GM12892 (cell line): ENCODE measurements around the gene MBLAC1.

Source experiments
- DNase-seq: peaks from one replicate; pipeline ENCODE4 v3.0.0; 2011; ENCODE audit not compliant: insufficient read length
- FAIRE-seq: peaks from 2 replicates; lab custom pipeline; 2011; peaks lifted over from hg19 to GRCh38; lab: Jason Lieb, UNC
- POLR2A ChIP-seq: IDR thresholded peaks from 2 replicates; pipeline ENCODE4 v1.6.1; 2011; ENCODE audit warnings: low read depth, low read length, control low read depth
- POLR2AphosphoS5 ChIP-seq: IDR thresholded peaks from 2 replicates; pipeline ENCODE4 v1.6.1; 2011; ENCODE audit warnings: low read depth, low read length, control low read depth
- TAF1 ChIP-seq: IDR thresholded peaks from 2 replicates; pipeline ENCODE4 v1.6.1; 2011; ENCODE audit warnings: low read depth, mild to moderate bottlenecking, control low read depth, low read length, borderline replicate concordance

Gene MBLAC1

DNA sequence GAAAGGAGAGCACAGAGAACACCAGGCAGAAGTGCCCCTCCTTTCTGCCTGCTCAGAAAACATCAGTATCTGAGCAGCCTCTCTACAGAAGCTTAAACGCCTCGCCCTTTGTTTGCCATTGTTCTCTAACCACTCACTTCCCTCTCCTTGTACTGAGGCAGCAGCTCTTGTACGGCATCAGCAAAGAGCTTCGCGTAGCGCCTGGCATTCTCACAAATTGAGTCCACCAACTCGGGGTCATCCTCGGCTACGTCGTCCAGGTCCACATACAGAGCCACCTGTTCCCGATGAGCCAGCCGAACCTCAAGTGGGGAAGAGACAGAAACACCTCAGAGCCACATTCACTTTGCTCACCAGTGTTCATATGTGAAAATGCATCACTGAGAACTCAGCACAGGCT, 27.3 kb upstream of the MBLAC1 start:
- no peak for DNase-seq
- FAIRE-seq: no peak
- TF ChIP-seq TAF1 (no peak), POLR2A (no peak), POLR2AphosphoS5 (no peak)

DNA sequence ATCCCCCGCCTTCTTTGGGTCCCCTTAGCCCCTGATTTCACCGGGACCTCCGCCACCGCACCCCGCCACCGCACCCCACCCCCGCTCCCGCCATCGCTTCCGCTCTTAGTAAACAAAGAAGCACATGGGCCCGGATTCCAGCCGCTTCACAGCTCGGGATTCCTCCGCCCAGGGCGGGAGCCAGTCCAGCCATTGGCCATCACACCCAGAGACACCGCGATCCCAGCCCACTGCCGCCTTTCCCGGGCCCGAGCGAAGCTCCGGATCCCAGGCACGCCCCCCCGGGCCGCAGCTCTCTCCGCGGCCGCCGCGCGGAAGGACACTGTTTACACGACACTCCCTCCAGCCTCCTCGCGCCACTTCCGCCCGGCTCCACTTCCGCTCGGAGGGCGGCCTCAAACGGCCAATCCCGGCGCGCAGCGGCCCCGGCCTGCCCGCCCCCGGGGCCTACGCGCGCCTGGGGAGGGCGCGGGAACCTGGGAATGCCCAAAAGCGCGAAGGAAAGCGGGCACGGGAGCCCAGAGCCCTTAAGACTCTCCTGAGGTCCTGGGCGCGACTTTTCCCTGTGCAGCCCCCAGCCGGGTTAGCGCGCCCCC, 26.2 kb upstream of the MBLAC1 start:
- DNase-seq (peak; percentile 96), FAIRE-seq (peak; percentile 79)
- TF ChIP-seq TAF1: 0 out of 2 replicates have a peak, but pooled peaks have one; percentile 47
- no peak for TF ChIP-seq POLR2AphosphoS5
- TF ChIP-seq POLR2A: peak; percentile 43

DNA sequence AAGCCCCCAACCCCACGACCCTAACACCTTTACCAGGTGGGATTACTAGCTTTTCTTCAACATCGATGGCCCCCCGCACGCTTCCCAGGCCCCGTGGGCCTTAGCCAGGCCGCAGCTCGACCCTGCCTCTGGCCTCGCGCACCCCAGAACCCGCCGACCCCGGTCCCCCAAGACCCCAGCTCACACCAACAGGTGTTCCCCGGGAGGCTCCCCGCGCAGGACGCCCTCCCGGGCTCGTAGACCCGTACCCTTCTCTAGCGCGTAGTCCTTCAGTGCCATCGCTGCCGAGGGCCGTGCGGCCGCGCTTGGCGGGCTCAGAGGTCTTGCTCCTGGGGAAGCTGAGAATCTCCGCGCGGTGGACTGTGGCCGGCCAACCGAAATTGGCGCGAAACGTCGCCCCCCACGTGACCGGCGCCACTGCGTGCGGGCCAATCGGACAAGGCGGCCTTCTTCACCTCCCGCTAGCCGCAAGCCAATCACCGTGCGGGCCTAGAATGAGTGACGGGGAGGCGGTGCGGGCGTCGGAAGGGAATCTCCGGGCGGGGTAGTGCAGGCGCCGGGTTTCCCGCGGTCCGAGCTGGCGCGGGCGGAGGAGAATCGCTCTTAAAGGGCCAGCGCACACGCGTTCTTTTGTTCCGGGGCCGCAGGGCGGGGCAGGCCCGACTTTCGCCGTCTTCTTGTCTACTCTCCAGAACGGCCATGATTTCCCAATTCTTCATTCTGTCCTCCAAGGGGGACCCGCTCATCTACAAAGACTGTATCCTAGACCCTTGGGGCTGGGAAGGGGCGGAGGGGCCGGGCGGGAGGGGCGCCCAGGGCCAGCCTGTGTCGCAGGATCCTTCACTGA, 25.5 kb upstream of the MBLAC1 start, which contains the start of the genes AP4M1 and MCM7:
TSS of gene AP4M1 (plus strand) at position 628 of the 847 bp plus-strand sequence. CDS start at position 700, 72 bp downstream.
TSS of gene MCM7 (minus strand) at position 382 of the 847 bp plus-strand sequence. CDS start at position 279, 103 bp downstream.
- peak; percentile 78 for TF ChIP-seq POLR2AphosphoS5
- peak; percentile 78 for TF ChIP-seq POLR2A
- TF ChIP-seq TAF1: peak; percentile 58; the same call in 1 of the 2 replicates
- DNase-seq (peak; percentile 99), FAIRE-seq (peak; percentile 96)

DNA sequence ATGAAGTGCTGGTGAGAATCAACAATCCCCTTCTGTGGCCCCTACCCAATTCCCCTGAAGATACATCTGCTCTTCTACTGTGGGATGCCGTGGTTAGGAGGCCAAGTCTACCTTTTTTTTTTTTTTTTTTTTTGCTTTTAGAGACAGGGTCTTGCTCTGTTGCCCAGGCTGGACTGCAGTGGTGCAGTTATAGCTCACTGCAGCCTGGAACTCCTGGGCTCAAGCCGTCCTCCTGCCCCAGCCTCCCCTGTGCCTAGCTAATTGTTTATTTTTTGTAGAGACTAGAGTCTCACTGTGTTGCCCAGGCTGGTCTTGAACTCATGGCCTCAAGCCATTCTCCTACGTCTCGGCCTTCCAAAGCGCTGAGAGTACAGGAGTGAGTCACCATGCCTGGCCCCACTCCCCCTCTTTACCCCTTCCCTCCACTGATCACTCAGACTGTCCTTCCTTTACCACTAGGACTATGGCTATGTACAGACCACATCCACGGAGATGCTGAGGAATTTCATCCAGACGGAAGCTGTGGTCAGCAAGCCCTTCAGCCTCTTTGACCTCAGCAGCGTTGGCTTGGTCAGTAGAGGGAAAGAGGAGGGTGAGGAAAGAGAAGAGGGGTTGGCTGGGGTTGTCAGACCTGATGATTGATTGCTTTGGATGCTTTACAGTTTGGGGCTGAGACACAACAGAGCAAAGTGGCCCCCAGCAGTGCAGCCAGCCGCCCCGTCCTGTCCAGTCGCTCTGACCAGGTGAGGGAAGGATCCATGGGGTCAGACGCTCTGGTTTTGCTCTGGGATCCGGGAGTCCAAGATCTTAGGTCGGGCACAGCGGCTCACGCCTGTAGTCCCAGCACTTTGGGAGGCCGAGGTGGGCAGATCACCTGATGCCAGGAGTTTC, 23.6 kb upstream of the MBLAC1 start:
- DNase-seq (no peak), FAIRE-seq (no peak)
- TF ChIP-seq POLR2A: no peak
- no peak for TF ChIP-seq TAF1
- no peak for TF ChIP-seq POLR2AphosphoS5

DNA sequence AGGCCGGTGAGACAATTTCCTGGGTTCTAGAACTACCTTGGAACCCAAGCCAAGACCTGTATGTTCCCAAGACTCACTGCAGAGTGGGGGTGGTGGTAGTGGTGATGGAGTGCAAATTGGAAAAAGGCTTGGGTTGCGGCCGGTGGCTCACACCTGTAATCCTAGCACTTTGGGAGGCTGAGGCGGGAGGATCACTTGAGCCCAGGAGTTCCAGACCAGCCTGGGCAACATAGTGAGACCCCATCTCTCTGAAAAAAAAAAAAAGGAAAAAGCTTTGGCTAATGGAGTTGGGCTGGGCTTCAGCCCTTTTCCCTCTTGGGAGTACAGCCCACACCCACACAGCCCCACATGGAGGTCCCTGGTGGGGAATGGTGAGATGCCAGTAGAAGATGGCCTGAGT, 21.2 kb upstream of the MBLAC1 start:
- FAIRE-seq (no peak), DNase-seq (no peak)
- TF ChIP-seq POLR2A: no peak
- no peak for TF ChIP-seq POLR2AphosphoS5
- no peak for TF ChIP-seq TAF1

DNA sequence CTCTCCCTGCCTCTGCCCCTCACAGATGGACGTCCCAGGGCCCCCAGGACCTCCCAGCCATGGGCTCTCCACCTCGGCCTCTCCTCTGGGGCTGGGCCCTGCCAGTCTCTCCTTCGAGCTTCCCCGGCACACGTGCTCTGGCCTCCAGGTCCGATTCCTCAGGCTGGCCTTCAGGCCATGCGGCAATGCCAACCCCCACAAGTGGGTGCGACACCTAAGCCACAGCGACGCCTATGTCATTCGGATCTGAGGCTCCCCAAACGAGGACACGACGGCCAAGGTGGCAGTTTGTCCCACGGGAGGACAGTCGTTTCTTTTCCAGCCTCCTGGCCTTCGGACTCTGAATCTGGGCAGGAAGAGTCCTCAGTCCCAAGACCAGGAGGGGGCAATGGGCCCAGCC, 20.1 kb upstream of the MBLAC1 start:
- TF ChIP-seq POLR2AphosphoS5: no peak
- TF ChIP-seq POLR2A: no peak
- no peak for TF ChIP-seq TAF1
- FAIRE-seq (no peak), DNase-seq (no peak)

DNA sequence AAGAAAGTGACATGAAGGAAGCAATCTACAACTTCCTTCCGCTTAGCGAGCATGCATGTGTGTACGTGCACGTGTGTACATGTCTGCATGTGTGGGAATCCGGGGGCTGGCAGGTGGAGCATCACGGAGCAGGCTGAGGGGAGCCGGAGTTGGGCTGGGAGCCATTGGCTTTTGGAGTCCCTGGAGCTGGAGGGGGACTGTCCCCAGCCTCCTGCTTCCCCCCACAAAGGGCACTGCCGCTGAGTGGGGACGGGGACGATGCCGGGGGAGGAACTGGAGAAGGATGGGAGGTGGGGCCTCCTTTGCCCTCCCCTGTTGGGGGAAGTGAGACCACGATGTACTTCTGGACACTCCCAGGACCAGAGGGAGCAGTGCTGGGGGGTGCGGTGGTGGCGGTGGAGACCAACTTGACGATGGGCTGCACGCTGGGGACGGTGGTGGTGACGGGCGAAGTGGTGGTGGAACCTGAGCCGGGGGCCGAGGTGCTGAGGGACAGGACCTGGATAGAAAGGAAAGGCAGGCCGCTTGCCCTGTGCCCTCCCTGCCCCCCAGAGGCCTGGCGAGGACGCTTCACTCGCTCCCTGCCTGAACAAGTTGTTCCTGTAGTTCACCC, 19.5 kb upstream of the MBLAC1 start:
- TF ChIP-seq POLR2AphosphoS5 (no peak), TAF1 (no peak), POLR2A (no peak)
- FAIRE-seq: no peak
- no peak for DNase-seq

DNA sequence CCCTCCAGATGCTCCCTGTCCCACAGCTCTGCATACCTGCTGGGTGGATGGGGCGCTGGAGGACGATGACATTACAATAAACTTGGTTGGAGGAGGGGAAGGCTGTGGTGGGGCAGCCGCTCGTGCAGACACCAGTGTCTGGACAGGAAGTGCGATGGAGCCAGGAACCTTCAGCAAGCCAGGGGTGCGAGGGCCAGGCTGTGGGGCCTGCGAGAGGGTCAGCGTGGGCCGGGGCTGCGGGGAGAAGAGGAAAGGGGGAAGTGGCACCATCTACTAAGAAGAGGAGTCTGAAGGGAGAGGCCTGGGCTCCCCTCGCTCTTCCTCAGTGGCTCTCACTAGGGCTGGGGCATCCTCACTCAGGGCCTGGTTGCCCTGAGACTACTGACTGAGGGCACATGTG, 18.9 kb upstream of the MBLAC1 start:
- no peak for TF ChIP-seq POLR2AphosphoS5
- TF ChIP-seq POLR2A: no peak
- no peak for TF ChIP-seq TAF1
- no peak for FAIRE-seq

DNA sequence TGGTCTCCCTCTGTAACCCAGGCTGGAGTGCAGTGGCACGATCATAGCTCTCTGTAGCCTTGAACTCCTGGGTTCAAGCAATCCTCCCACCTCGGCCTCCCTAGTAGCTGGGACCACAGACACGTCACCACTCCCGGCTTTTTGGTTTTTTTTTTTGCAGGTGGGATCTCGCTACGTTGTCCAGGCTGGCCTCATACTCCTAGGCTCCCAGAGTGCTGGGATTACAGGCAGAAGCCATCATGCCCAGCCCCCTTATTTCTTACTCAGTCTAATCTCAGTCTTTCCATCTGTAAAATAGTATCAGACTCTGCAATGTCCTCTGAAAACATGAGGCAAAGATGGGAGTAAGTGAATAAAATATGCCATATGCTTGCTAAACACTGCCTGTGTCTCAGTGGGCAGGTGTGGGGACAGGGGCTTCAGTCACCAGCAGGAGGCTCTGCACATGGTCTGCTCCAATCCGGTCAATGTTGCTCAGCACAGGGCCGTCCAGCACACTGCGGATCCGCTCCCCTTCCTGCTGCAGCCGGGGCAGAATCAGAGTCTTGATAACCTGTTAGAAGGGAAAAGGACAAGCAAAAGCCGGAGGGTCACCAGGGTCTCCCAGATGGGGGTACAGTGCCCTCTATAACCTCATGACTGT, 17.1 kb upstream of the MBLAC1 start:
- FAIRE-seq (no peak), DNase-seq (no peak)
- TF ChIP-seq POLR2A (no peak), POLR2AphosphoS5 (no peak), TAF1 (no peak)

More for the DNA sequence above, 18.9 kb upstream of the MBLAC1 start:
- DNase-seq: no peak

DNA sequence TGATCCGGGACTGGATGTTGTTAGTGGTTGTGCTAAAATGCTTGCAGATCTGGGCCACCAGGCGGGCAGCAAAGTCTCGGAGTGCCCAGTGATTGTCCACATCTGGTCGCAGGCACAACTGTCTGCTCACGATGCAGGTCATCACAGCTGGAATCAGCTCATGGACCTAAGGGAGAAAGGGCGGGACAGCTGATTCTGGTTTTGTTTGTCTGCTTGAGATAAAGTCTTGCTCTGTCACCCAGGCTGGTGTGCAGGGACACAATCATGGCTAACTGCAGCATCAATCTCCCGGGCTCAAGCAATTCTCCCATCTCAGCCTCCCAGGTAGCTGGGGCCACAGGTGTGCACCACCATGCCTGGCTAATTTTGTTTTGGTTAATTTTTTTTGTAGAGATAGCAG, 15.6 kb upstream of the MBLAC1 start:
- DNase-seq (no peak), FAIRE-seq (no peak)
- TF ChIP-seq POLR2AphosphoS5: no peak
- TF ChIP-seq POLR2A: no peak
- TF ChIP-seq TAF1: no peak
